Measurements from ENCODE around the gene SERGEF. TPM values are rescaled to one million over a fixed set of nuclear protein-coding genes. Genes with fewer than 3 reads are reported as not detected.
"Not testable (repeated sequence)": the region's sequence is repeated elsewhere in the genome, so short reads cannot be mapped to it uniquely, and the experiment has no call there.

SERGEF gene
- total RNA-seq, 1 donor from 2014 or later, result 15.4 TPM

DNA sequence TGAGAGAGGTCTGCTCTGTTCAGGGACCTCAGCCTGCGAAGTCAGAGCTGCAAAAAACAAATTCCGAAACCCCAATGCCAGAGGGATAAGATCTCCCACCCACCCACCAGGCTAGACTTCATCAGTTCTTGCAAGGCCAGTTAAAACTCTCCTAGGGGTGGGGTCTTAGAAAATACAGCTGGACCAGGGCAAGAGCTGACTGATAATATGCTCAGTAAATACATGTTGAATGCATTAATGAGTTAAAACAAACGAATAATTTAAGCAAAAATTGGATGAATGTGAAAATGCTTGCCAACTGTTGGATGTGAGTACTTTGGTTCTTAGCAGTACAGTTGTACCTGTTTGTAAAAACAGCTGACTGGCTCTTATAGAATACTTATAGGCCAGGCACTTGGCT lies 129.8 kb downstream of the SERGEF start:
- intact Hi-C loops (cut with micrococcal nuclease), result no loop called here
- no peak for ATAC-seq
- no peak for DNase-seq

DNA sequence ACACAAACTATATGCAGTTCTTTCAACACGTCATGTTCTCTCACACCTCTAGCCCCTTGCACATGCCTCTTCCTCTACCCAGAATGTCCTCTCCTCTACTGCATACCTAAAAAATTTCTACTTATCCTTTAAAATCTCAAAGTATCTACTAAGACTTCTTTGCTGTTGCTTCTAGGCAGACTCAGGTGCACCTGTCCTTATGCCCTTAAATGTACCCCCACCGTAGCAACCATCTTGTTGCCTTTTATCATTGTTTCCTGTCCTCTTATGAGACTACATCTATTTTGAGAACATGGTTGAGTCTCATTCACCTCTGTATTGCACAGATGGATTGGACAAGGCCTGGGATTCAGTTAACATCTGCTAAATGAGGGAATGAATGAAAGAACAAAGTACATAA lies 134.1 kb downstream of the SERGEF start:
- no peak for ATAC-seq
- no peak for DNase-seq
- intact Hi-C loops (cut with micrococcal nuclease), result no loop called here

DNA sequence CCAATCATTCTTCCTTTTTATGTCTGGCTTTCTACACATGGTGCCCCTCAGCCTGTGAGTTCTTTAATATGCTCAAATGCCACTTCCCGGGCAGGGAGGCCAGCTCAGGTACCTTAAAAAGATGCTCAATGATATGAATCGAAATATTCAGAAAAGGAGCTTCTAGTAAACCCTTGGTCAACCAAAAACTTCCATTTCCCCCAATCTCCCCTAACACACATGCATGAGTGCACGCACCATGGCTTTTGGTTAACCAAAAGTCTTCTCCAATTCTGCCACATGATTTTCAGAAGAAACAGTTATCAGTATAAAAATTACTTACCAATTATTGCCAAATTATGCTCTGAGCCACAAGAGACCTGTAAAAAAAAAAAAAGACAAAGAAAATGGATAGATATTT lies 135.0 kb downstream of the SERGEF start:
- intact Hi-C loops (cut with micrococcal nuclease), result no loop called here
- no peak for ATAC-seq
- DNase-seq, result no peak

DNA sequence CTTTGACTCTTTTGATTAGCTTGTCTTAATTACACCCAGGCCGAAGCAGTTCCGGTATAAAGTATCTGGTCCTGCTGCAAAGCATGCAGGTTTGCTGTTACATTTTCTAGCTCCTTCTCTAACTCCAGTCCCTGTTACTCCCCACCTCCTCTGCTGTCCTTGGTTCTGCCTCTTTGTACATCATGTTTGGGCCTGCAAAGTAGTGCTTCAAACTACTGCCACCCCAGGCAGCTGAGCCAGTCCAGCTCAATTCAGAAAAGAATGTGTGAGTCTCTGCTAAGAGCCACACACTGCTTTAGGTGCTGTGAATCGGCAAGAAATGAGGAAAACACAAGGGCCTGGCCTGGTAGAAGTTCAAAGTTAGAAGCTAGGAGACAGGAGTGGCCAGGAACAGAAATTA lies 136.0 kb downstream of the SERGEF start:
- no peak for ATAC-seq
- intact Hi-C loops (cut with micrococcal nuclease), result no loop called here
- DNase-seq, result no peak

DNA sequence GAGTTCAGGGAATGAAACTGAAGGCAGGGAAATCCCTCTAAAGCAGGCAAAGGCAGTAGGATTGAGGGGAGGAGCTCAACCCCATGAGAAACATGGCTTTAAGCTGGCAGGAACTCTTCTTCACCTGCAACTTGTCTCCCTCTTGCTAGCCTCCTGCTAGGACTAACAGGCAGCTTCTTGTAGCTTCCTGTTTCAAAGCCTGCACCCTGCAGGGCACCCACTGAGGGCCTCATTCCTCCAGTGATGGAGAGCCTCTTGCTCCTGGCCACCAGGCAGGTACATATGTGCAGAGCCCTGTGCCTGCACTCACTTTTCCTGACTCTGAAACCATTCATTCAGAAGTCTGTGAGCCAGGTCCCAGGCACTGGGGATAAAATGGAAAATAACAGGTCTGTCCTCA lies 137.0 kb downstream of the SERGEF start:
- no peak for ATAC-seq
- intact Hi-C loops (cut with micrococcal nuclease), result no loop called here
- no peak for DNase-seq

DNA sequence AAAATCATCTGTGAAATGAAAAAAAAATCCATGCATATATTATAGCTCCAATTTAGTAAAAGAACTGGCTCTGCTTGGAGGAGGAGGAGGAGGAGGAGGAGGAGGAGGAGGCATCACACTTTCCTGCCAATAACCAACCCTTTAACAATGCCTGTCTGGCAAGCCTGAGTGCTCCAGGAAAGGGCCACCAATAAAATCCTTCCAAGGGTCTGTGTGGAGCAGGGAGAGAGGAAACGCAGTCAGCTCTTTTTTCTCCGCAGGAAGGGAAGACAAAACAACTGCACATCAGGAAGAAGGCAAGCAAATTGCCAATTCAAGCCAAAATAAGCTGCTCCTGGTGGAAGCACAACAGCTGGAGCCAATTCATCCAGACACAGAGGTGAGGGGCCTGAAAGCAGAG lies 139.3 kb downstream of the SERGEF start:
- intact Hi-C loops (cut with micrococcal nuclease), result no loop called here
- ATAC-seq (peak; percentile 17), DNase-seq (no peak)

DNA sequence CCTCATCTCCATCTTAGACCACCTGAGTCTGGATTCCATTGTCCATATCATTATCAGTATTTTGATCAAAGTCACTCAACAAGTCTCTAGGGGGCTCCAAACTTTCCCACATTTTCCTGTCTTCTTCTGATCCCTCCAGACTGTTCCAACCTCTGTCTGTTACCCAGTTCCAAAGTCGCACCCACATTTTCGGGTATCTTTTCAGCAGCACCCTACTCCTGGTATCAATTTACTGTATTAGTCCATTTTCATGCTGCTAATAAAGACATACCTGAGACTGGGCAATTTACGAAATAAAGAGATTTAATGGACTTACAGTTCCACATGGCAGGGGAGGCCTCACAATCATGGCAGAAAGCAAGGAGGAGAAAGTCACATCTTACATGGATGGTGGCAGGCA lies 144.4 kb downstream of the SERGEF start:
- intact Hi-C loops (cut with micrococcal nuclease); DNase-seq; ATAC-seq: not testable (repeated sequence)

DNA sequence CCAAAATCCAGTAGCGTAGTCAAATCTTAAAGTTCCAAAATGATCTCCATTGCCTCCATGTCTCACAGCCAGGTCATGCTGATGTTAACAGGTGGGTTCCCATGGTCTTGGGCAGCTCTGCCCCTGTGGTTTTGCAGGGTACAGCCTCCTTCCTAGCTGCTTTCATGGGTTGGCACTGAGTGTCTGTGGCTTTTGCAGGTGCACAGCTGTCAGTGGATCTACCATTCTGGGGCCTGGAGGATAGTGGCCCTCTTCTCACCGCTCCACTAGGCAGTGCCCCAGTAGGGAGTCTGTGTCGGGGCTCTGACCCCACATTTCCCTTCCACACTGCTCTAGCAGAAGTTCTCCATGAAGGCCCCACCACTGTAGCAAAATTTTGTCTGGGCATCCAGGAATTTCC lies 145.5 kb downstream of the SERGEF start:
- DNase-seq (no peak), ATAC-seq (no peak)
- intact Hi-C loops (cut with micrococcal nuclease), result no loop called here

DNA sequence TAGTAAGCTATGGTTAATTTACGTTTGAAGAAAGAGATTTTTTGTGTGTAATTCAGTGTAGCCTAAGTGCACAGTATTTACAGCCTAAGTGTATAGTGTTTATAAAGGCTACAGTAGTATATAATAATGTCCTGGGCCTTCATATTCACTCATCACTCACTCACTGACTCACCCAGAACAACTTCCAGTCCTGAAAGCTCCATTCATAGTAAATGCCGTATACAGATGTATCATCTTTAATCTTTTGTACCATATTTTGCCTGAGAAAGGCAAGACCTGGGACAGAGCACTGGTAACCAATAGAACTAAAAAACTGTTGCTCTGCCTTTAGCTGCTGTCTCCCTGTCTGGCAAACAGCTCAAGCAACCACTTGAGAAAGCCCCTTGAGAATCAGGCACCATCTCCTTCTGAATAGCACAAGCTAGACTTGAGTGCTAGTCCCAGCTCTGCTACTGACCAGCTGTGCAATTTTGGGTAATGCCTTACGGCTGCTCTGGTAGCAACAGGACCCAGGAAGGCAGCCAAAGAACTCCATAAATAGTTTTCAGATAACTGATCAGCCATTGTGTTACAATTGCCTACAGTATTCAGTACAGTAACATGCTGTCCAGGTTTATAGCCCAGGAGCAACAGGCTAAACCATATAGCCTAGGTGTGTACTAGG lies 146.9 kb downstream of the SERGEF start:
- peak; percentile 94 for ATAC-seq
- no peak for DNase-seq
- intact Hi-C loops (cut with micrococcal nuclease), result no loop called here

DNA sequence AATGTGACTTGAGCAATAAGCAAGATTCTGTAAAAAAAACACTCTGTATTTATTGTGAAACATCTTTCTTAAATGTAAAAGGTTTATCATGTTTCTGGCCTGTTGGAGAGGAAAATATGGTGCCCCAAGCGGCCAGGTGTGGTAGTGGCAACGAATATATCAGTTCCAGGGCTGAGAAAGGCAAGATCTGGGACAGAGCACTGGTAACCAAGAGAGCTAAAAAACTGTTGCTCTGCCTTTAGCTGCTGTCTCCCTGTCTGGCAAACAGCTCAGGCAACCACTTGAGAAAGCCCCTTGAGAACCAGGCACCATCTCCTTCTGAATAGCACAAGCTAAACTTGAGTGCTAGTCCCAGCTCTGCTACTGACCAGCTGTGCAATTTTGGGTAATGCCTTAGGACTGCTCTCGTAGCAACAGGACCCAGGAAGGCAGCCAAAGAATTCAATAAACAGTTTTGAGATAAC lies 148.3 kb downstream of the SERGEF start:
- no peak for ATAC-seq
- intact Hi-C loops (cut with micrococcal nuclease), result no loop called here
- DNase-seq, result no peak

DNA sequence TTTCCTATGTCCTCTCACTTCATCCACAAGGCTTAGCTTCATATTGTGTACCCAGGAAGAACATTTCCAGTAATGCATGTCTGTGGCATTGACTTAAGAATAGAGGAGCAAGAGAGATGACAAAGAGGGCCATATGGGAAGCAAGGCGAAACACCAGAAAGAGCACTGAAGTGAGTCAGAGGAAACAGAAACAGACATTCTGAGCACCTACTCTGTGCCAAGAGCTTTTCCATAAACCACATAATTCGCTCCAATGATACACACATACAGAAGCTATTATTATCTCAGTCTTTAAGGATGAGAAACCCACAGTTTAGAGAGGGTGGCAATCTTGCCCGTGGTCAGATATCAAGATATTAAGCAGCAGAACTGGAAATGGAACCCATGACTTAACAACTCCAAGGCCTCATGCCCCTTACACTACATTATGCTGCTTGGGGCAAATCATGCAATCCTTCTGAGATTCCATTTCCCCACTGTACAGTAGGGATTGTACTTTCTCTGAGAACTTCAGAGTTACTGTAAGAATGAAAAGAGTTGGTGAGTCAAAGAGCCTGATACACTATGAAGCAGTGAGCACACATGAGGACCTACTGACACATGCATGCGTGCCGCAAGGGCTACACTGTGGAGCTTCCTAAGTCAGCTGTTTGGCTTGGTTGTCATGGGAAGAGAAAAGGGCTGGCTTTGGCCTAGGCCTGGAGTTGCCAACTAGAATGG lies 151.7 kb downstream of the SERGEF start:
- intact Hi-C loops (cut with micrococcal nuclease), result no loop called here
- DNase-seq (no peak), ATAC-seq (no peak)

DNA sequence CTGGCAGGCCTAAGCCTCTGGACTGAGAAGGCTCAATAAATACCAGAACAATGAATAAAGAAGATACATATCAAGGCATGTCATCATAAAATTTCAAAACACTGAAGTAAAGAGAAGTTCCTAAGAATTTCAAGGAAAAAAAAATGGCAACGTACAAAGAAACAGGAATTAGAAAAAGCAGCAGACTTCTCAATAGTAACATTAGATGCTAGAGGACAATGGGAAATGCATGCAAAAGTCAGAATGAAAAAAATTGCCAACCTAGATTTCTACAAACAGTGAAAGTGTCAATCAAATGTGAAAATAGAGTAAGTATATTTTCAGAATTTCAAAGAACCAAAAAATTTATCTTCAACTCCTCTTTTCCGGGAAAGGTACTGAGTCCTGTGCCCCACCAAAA lies 153.3 kb downstream of the SERGEF start:
- intact Hi-C loops (cut with micrococcal nuclease), result no loop called here
- ATAC-seq (no peak), DNase-seq (no peak)

DNA sequence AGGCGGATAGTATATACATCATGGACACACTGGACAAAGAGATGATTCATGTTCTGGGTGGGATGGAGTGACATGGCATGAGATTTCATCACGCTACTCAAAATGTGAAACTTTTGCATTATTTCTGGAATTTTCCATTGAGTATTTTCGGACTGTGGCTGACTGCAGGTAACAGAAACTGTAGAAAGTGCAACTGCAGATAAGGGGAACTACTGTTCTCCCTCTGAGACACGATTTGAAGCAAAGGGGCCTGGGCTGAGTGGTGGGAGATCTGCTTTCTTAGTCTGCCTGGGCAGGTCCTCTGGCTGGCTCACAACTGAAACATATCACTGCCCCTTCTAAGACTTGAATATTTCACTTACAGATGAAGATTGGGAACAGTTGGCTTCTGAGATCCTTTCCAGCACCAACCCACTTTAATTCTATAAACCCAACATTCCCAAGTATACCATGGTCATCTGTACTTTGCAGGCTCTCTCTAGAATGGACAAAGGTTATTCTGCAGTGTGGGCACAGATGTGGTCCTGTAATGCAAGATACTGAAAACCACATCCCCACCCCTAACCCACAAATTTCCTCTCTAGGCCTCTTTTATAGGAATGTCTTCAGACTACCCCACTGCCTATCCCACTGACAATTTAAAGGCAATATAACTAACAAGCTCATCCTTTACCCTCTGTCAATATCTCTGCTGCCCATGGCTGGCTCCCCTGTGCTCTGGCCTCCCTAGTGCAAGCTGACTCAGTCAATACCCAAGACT lies 157.1 kb downstream of the SERGEF start:
- ATAC-seq, result no peak
- no peak for DNase-seq
- intact Hi-C loops (cut with micrococcal nuclease), result no loop called here

DNA sequence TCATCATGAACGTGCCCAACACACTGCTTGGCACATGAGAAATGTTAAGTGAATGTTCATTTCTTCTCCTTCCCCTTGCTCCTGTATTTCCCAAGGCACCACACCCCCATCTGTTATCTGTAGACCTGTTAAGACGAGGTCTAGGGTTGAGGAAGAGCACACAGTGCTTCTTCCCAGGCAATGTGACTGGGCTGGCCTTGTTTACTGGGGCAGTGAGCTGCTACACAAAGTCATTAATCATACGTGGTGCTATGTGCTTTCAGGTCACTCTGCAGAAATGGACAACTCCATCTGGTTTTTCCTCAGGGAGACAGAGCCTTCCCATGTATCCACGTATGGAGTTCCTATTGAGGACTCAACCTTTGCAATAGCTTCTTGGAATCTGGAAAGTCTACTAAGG lies 159.6 kb downstream of the SERGEF start:
- intact Hi-C loops (cut with micrococcal nuclease), result no loop called here
- DNase-seq (no peak), ATAC-seq (no peak)

DNA sequence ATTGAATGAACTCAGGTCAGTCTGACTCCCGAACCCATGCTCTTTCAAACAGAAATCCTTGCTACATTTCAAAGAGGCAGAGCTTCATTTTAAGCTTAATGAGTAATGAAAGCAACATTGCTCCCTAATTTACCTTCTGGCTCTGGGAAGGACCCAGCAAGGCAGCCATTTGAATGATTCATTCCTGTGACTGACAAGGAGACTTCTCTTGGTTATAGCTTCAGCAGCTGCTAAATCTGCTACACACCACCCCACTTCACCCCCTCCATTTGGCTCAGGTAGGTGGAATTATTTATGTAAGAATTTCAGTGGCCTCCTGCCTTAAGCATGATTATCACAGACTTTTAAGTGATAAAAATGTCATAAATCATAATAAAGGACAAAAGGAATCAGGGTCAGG lies 160.6 kb downstream of the SERGEF start:
- intact Hi-C loops (cut with micrococcal nuclease), result no loop called here
- ATAC-seq (no peak), DNase-seq (no peak)

DNA sequence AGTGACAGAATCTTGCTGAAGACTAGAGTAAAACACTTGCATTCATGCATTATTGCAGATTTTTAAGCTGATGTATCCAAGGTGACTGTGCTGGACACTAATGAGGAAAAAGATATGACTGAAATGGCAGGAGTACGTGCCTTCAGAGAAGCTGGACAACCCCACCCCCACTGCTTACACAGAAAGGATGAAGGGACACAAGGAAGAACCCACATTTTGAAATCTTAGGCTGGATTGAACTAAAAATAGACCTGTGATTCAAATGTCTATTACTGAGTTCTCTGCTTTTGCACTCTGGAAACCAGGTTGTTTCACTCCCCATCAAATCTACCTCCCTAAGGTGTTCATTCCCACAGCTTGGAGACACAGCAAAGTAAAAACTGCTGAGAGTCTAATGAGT lies 161.2 kb downstream of the SERGEF start:
- no peak for DNase-seq
- intact Hi-C loops (cut with micrococcal nuclease), result no loop called here
- ATAC-seq, result no peak

DNA sequence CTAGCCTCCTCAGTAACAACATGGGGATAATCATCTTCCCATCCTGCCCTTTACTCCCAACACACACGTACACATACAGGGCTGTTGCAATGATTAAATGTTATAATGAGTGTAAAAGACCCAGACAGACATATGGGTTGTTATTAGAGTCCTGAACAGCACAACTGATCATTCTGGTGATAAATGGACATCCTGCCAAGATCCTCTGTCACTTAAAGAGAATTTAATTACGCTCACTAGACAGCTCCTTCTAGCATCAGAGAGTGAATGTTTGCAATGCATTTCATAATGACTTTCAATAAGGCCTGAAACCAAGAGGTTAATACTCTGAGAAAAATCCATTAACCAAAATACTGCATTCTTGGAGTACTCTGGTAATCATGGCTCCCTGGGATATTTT lies 162.5 kb downstream of the SERGEF start:
- ATAC-seq, result no peak
- intact Hi-C loops (cut with micrococcal nuclease), result no loop called here
- no peak for DNase-seq

DNA sequence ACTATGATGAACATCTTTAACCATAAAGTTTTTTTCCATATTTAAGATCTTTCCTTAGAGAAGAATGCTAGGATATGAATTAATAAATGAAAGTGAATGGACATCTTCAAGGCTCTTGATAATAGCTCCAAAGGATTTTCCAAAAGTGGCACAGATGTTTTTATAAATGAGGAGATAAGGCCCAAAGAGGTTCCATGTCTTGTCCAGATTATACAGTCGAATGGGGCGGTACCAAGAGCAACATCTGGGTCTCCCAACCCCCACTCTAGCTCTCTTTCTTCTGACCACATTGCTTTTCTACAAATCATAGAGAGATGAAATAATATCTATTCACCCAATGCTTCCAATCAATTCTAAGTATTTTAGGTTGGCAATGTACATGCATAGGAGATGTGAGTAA lies 164.1 kb downstream of the SERGEF start:
- ATAC-seq (no peak), DNase-seq (no peak)
- intact Hi-C loops (cut with micrococcal nuclease), result no loop called here

DNA sequence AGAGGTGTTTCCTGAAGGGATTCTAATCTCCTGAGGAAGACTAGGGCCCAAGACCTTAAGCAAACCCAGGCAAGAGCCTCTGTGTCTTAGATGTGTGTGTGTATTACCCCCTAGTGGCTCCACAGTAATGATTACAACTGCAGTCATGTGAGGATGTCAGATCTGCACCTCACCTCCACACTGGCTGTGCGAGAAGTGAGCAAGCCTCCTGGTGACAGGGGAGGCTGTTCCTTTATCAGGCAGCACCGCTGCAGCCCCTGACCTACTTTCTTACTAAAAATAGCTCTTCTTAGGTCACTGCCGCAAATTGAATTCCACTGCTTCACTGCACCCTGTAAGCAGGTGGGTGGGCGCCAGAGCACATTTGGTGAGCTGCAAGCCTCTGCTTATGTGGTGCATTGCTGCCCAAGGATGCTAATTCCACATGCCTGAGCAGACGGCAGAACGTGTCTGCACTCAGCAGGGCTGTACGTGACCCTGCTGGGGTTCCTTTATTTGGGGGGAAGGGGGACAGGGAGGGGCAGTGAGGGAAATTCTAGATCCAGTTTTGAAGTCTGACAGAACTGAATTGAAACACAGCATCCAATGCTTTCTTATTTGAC lies 165.9 kb downstream of the SERGEF start:
- intact Hi-C loops (cut with micrococcal nuclease), result no loop called here
- ATAC-seq (peak; percentile 87), DNase-seq (peak; percentile 41)

DNA sequence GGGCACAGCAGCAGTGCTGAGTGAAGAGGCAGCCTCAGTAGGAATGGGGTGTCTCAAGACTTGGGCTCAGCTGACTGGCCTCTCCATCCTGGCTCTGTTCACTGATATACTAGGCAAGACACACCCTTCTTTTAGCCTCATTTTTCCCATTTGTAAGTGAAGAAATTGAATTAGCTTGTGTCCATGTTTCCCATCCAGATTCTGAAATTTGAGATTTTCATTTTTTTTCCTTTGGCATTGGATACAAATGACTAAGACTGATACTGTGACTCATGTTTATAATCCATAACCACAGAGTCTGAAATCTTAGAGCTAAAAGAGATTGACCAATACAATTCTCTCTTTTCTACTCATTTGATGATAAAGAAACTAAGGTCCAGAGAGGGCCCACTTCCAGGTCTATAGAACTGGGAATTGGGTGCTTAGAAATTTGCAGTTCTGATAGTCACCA lies 167.4 kb downstream of the SERGEF start:
- intact Hi-C loops (cut with micrococcal nuclease), result no loop called here
- DNase-seq (no peak), ATAC-seq (peak; percentile 65)
